Measurements from ENCODE around the gene CXADR.
"Not testable (repeated sequence)": the region's sequence is repeated elsewhere in the genome, so short reads cannot be mapped to it uniquely, and the experiment has no call there.

CXADR gene

DNA sequence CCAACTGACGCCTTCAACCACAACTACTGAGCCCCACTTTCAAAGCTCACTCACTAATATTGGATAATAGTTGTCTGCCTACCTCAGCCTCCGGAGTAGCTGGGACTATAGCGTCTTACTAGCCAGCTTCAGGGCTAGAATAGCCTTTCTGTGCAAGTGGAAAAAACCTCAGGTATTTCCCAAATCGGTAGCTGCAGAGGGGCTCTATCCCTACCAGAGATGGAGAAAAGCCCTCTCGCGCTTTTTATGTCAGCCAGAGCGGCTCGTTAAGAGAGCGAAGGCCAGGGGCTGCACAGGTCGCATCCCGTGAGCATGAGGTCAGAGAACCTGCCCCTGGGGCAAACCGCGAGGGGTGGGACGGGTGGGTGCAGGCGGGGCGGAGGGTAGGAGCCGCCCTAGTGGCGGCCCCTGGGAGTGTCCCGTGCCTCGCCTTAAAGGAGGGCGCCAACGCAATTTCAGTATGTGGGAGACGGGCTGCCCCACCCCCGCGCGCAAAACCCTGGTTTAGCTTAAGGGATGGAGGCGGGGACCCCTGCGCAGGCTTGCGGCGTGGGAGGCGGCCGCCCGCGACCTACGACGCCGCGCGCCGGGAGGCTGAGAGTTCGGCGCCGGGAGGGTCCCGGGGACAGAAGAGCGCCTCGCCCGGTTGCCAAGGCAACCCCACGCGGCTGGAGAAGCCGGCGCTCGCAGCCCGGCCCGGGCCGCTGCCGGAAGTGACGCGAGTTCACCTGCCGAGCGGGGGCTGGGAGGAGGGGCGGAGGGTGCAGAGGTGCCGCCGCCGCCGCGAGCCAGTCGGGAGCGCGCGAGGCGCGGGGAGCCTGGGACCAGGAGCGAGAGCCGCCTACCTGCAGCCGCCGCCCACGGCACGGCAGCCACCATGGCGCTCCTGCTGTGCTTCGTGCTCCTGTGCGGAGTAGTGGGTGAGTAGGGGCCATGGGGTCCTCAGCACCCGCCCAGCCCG, at the start of gene CXADR:
TSS of gene CXADR (plus strand) at position 791 of the 961 bp plus-strand sequence. CDS start at position 878, 87 bp downstream.
- peak; percentile 63 for DNase-seq

DNA sequence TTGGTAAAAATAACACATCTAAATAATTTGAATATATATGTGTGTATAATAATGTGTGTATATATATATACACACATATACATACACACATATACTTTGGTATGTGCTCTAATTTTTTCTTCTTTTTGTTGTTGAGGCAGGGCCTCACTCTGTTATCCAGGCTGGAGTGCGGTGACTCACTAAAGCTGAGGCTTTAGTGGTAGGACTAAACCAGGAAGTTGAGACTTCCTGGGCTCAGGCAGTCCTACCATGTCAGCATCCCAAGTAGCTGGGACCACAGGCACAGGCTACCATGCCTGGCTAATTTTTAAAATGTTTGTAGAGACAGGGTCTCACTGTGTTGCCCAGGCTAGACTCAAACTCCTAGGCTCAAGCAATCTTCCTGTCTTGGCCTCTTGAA, 46.7 kb upstream of the CXADR start:
- DNase-seq = no peak

DNA sequence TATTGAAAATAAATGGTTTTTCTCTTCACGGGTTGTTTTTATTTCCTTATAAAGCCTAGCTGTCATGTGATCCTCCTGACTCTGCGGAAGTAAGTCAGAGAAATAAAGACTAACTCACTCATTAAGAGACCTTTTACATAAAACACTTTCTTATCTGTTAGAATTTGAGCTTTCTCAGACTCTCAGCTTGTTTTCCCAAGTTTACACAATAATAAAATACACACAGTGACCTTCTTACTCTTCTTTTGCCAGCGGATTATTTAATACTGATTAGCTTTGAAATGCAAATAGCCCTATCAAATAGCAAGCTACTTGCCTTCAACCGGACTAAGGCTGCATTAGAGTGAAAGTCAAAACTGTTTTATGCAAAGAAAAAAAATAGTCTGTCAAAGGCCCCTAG, 45.5 kb upstream of the CXADR start:
- no peak for DNase-seq

DNA sequence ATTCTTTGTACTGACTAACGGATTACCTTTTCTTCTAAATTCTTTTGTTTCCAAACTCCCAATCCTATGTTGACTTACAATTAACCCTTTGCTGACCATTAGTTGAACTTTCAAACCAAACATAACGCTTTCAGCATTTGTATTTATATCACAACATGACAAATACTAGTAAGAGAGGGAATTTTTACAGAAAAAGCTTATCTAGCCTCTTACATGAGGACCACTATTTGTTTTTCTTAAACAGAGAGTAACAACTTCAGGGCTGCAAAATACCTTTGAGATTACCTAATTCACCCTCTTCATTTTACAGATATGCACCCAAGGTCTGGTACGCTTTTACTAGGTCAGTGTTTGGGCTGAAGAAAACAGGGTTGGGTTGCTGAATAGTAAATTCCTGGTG, 45.0 kb upstream of the CXADR start:
- DNase-seq = no peak

DNA sequence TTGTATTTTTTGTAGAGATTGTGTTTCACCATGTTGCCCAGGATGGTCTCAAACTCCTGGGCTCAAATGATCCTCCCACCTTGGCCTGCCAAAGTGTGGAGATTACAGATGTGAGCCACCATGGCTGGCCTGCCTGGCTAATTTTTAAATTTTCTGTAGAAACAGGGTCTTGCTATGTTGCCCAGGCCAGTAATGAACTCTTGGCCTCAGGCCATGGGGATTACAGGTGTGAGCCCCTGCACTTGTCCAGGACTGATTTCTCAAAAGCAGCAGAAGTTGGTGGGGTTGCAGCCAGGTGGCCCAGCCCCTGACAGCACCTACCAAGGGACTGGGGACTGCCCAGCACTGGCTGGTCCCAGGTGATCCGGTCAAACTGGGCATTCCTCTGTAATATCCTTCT, 44.1 kb upstream of the CXADR start:
- no peak for DNase-seq

DNA sequence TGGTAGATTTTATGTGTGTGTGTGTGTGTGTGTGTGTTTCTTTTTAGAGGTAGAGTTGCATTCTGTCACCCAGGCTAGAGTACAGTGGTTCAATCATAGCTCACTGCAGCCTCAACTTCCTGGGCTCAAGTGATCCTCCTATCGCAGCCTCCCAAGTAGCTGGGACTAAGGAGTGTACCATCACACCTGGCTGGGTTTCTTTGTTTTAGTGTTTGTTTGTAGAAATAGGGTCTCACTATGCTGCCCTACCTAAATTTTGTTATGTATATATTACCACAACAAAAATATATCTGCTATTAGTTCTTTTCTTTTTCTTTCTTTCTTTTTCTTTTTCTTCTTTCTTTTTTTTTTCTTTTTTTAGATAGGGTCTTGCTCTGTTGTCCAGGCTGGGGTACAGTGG, 43.1 kb upstream of the CXADR start:
- DNase-seq = no peak

DNA sequence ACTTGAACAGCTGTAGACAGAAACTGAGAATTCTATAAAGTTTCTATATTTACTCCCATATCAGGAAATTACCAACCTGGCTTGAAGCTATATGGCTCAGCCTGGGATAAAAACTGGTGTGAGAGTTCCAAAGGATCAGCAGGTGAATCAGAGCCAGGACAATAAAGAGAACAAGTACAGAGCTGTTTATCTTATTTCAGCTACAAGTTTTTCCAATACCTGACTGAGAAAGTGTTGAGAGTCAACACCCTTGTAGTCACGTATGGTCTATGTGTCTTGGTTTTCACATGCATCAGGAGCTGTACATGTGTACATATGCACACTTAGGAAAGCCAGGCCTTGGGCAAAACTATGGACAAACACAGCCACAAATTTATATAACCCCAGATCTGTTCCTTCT, 40.7 kb upstream of the CXADR start:
- DNase-seq = no peak

DNA sequence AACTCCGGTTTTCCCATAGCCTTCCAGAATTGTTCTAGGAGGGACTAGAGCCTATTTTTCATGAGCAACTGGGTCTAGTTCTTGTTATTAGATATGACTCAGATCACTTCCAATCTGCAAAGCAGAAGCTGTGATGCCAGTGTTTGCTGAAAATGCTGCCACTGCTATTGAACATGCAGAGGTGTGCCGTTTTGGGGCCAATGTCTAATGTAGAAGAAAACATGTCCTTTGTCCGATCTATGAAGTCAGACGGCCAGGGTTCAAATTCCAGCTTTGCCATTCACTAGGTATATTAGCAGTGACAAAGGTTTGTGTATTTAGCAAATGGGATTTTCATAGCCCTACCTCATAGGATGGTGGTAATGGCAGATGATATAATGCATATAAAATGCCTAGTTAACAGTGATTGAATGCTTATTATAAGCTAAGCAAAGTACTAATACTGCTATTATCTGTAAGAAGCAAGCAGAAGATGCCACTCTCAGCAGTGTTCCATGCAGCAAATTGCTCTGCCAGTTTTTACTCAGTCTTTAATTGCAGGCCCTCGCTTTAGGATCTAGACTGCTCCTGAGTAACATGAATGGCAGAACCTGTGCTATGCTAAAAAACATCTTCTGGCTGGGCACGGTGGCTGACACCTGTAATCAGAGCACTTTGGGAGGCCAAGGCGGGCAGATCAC, 40.1 kb upstream of the CXADR start:
- DNase-seq = no peak

DNA sequence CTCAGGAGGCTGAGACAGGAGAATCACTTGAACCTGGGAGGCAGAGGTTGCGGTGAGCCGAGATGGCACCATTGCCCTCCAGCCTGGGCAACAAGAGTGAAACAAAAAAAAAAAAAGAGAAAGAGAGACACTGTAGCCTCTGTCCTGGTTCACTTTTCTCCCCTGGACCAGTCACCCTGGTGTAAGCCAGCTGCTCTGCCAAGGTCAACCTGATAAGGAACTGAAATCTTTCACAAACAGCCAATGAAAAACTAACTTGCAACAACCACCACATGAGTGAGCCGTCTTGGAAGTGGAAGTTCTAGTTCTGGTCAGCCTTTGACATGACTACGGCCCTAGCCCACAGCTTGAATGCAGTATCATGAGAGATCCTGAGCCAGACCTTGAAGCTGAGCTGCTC, 36.8 kb upstream of the CXADR start:
- no peak for DNase-seq

DNA sequence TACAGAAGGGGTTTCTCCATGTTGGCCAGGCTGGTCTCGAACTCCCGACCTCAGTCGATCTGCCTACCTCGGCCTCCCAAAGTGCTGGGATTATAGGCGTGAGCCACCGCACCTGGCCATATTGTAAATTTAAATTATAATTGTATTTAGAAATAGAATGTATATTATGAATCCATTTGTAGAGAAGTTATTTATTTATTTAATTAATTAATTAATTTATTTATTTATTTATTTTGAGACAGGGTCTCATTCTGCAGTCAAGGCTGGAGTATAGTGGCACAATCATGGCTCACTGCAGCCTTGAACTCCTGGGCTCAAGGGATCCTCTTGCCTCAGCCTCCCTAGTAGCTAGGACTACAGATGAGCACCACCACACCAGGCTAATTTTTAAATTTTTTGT, 34.7 kb upstream of the CXADR start:
- not testable (repeated sequence) for DNase-seq

DNA sequence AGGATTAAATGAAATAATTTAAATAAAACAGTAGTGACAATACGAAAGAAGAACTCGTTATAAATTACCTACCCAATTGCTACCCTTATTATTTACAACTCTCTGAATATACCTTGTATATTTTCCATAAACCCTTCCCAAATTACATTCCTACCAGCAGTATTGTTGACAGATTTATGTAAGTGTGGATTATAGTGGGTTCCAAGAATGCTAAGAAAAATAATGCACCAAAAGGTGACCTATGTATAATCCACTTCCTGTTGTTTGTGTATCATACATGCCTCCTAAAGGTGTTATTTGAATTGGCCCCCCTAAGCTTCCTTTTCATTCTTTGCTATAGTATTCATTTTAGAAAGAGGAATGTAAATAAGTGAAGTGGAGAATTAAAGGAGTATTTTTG, 33.2 kb upstream of the CXADR start:
- no peak for DNase-seq

DNA sequence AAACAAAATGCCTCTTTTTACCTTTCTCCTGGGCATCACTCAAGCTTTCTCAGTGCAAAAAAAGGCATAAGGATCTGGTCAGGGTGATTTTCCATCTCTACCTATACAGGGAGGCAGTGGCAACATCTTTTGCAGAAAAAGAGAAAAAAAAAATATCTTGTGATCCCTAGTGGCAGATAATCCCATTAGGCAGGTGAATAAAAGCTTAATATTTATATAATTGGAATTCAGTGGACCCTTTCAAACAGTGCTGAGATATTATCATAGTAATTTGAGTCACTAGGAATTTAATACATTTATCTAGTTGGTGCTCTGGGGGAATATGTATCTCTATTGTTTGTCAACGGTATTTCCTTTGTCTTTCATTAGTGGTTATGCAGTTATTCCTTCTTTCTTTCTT, 29.9 kb upstream of the CXADR start:
- no peak for DNase-seq

DNA sequence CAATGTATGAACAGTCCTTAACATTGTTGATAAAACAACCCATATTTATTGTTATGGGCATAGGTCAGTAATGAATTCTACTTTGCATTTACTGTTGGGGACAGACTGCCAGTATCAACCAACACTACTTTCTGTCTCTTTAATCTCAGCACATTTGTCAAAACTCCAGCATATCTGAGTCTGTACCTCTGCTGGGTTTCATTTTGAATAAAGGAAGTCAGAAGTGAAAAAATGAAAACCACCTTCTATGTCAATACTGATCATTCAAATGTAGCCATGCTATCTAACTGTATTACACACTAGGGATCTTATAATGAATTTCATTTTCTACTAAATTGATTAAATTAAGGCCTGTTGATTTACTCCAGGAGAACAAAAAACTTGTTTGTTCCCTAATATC, 24.2 kb upstream of the CXADR start:
- DNase-seq = no peak

DNA sequence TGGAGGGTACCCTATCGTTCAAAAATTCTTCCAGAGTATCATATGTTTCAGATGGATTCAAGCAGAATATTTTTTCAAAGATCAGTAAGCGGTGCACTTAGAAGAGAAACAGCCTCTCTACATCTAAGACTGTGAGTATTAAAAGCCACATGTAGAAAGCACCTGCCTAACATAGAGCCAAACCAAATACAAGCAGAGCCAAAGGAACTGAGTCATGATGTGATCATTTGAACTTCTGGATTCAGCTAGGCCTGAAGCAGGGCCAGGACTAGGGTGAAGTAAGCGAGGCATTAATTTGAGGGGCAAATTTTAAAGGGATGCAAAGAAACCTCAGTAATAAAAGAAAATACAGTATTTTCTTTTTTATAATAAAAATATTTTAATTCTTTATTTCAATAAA, 23.3 kb upstream of the CXADR start:
- DNase-seq = not testable (repeated sequence)

DNA sequence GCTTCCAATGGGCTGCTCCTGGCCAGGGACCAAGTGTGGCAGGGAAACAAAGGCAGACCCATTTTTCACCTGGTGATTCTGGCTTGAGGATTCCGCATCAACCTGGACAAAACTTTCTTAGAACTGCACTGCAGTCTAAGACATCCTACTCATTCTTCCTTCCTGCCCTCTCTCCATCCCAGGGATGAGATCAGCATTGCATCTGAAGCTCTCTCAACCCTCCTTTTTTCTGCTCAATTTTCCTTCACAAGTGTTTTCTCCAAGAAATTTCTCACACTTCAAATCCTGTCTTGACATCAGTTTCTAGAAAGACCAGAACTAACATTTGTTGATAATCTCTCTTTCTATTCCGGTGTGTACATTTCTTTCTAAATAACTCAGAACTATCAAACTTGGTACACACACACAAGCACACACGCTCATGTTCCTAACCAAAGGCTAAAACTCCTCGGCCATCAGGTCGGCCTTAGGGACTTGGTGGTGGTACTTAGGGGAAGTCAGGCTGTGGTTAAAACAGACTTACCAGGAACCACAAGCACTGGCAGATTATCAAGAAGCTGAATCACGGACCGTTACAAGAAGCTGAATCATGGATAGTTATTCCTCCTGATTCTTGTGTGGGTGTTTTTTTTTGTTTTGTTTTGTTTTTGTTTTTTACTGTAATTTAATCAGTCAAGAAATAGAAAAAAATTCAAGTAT, 21.0 kb upstream of the CXADR start:
- no peak for DNase-seq

DNA sequence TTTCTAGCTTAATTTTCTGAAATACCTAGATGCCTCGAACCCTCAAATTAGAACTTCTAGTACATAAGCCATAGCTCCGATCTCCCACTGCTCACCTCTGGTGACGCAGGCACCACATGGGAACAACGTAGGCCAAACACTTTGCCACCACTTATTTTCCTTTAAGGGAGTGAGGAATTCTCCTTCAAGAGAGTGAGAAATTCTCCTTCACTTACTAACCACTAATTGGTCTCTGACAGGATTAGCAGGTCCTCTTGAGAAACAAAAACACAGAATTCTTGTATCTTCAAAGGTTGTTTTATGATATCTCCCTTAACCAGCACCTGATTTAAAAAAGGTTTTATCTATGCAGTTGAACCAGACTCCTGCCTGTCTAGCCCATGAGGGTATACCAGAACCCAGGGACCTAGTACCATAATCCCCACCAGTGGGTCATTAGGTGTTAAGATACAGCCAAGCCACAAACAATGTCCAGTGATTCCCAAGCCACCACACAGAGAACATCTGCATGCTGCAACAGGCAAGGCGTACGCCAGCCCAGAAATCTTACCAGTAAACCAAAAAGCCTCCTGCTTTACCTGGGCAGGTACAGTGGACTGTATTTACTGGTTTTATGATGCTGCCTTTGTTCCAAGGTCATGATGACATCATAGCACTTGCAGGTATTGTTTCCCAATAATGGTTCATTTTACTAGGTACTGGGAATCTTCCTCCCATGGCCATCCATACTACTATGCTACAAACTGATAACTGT, 20.3 kb upstream of the CXADR start:
- no peak for DNase-seq

DNA sequence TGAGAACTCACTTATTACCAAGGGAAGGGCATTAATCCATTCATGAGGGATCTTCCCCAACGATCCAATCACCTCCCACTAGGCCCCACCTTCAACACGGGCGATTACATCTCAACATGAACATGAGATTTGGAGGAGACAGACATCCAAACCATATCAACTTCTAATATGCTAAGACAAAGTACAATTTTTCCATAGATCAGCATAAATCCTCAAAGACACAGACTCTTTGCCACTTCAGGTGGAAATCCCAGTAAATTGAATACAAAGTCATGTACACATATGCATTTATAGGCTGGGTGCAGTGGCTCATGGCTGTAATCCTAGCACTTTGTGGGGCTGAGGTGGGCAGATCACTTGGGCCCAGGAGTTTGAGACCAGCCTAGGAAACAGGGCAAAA, 18.8 kb upstream of the CXADR start:
- no peak for DNase-seq

DNA sequence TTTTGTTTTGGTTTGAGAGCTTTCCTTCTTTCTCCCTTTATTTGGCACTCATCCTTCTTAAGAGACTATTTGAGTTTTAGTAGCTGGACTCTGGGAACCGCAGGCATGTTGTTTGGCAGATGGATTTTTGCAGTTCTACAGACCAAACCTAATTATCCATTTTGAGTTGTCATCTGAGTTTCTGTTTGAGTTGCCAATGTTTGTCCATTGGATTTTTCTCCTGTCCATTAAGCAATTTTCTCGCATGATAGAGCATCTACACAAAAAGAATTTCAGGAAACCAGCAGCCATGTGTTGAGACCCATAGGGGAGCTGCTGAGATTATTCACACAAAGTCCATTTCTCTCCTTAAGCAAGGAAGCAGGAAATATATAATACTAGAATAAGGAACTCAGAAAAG, 17.2 kb upstream of the CXADR start:
- DNase-seq = no peak

DNA sequence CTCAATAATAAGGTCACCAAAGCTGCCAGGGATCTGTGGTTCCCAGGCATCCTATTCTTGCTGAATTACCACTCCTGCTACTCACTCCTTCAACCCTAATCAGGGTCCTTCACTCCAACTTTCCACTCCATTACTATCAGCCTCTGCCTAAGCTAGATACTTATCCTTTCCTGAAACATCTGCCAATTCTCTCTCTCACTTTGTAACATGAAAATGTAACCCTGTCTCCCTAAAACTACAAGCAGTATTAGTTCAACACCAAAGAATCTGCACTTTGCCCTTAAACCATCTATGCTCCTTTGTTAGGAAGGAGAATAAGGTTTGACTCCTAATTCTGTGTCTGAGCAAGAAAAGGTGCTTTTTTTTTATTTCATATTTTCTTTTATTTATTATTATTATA, 15.5 kb upstream of the CXADR start:
- DNase-seq = no peak

DNA sequence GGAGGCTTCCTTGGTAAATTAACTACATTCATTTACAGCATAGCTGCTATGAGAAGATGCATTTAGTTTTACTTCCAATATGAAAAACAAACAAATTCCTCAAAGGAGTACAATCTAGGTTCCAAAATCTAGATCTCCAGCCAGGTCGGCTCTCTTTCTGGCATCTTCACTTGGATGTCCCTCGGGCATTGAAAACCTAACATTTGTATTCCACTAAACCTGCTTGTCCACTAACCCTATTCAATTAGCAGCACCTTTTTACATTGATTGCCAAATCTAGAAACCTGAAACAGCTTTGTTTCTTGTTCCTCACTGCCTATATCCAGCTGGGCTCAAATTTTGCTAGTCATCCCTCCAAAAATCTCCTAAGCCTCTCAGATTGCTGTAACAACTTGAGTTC, 14.3 kb upstream of the CXADR start:
- no peak for DNase-seq

DNA sequence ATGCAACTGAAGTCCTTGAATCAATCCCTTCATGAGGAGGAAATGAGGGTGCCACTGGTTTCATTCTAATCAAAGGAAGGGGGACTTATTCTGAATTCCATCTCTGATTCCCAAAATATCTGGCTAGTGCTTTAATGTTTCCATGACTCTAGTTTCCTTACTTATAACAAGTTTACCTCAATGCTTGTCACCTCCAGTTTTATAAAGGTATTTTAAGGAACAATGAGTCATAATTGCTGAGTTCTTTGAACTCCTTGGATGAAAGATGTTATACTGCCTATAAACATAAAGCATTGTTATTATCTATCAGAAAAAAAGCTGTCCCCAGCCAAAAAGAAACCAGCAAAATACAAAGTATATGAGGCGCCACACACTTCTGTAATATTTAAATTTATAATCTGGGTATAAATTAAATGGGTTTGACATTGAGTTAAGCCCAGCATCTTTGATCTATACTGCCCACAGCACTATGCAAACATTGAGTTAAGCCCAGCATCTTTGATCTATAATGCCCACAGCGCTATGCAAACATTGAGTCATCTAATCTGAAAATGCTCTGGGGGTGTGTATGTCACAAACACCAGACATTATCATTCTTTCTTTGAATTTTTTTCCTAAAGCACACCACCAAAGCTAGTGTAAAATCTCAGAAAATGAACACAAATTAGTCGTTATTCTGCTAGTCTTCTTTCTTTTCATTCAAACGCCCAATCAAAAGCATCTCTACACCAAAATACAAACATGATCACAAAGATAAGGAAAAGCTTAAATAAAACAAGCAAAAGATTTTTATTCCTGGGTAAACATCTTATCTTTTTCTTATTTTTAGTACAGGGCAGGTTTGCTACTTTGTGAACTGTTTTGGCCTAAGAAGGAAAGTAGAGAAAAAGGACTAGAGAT, 11.5 kb upstream of the CXADR start:
- DNase-seq = no peak

DNA sequence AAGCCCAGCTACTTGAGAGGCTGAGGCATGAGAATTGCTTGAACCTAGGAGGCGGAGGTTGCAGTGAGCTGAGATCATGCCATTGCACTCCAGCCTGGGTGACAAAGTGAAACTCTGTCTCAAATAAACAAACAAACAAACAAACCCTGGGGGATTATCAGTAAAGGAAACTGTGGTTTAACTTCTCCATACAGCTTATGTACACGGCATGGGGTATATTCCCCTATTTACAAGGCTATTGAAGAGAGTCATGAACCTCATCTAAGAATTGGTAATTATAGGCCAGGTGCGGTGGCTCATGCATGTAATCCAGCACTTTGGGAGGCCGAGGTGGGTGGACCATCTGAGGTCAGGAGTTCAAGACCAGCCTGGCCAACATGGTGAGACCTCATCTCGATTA, 9.9 kb upstream of the CXADR start:
- DNase-seq = not testable (repeated sequence)
